K562 (cell line): ENCODE data around the gene ZNF48. TPM values are rescaled to one million over a fixed set of nuclear protein-coding genes. Genes with fewer than 3 reads are reported as not detected.

Experiments
- CBFA2T3 ChIP-seq: fragments of 450-650 bp; IDR thresholded peaks from 2 replicates; pipeline ENCODE4 v1.6.1; 2017
- CHD4 ChIP-seq: fragments of 200-600 bp; sonication (generic); IDR thresholded peaks from 3 replicates; pipeline ENCODE4 v1.6.1; 2012; ENCODE audit warnings: low read depth, mild to moderate bottlenecking, mixed read lengths, low read length, inconsistent platforms; ENCODE audit not compliant: insufficient read depth, insufficient replicate concordance, poor library complexity, severe bottlenecking
- CTBP1 ChIP-seq: fragments of 450-650 bp; IDR thresholded peaks from 2 replicates; pipeline ENCODE4 v1.6.1; 2016; ENCODE audit warnings: borderline replicate concordance
- ETV1 ChIP-seq: fragments of 450-650 bp; conservative IDR thresholded peaks from 2 replicates; pipeline ENCODE4 v1.6.1; 2016; ENCODE audit warnings: missing genetic modification characterization, control low read depth, low read depth, missing compliant biosample characterization
- SAFB ChIP-seq: fragments of 200-400 bp; formaldehyde crosslinking; IDR thresholded peaks from 2 replicates; pipeline ENCODE4 v1.6.1; 2017; ENCODE audit warnings: low read depth, low read length, borderline replicate concordance
- SAP30 ChIP-seq: fragments of 200-600 bp; sonication (generic); IDR thresholded peaks from 2 replicates; pipeline ENCODE4 v1.6.1; 2012; ENCODE audit warnings: borderline replicate concordance, low read depth, mild to moderate bottlenecking, moderate library complexity, low read length, control low read depth, inconsistent platforms; ENCODE audit not compliant: insufficient read depth, poor library complexity, severe bottlenecking
- SMARCC2 ChIP-seq: fragments of 450-650 bp; IDR thresholded peaks from 2 replicates; pipeline ENCODE4 v1.6.1; 2017; ENCODE audit warnings: antibody characterized with exemption, moderate library complexity, mild to moderate bottlenecking, low read depth
- XRCC5 ChIP-seq: fragments of 200-400 bp; formaldehyde crosslinking; IDR thresholded peaks from 2 replicates; pipeline ENCODE4 v1.6.1; 2017; ENCODE audit warnings: low read depth, mild to moderate bottlenecking, low read length
- ZBTB8A ChIP-seq: fragments of 450-650 bp; IDR thresholded peaks from 2 replicates; pipeline ENCODE4 v1.6.1; 2018; ENCODE audit warnings: mild to moderate bottlenecking, moderate library complexity; ENCODE audit not compliant: partially characterized antibody
- ZNF583 ChIP-seq: fragments of 250-450 bp; sonication (Bioruptor Pico); IDR thresholded peaks from 2 replicates; pipeline ENCODE4 v1.4.0; 2020
- ZNF778 ChIP-seq: fragments of 450-650 bp; formaldehyde crosslinking; IDR thresholded peaks from 2 replicates; pipeline ENCODE4 v1.4.0; 2020; ENCODE audit warnings: mild to moderate bottlenecking, moderate library complexity
- polyA plus RNA-seq, 8 experiments: library from polyadenylated mRNA; depleted of rRNA in 4 of 8; stranded (reverse) in 5 of 8; unstranded in 3 of 8; fragments of >200 nt; fragmentation: Nextera tagmentation in 2 of 8; fragmentation: Illumina TruSeq in 1 of 8; extraction: Ambion mirVana in 2 of 8; extraction: Trizol in 1 of 8; gene quantifications; 2 replicates each; pipeline versions ENCODE4 v1.2.1 to v1.2.3, GENCODE V29; 2011 to 2014; ENCODE audit warnings: inconsistent platforms in 1 of 8, missing spikeins in 1 of 8
- total RNA-seq, 7 experiments: library from RNA; depleted of rRNA in 6 of 7; stranded (reverse); fragments of >200 nt in 6 of 7; fragmentation: Illumina TruSeq in 2 of 7; extraction: Trizol in 2 of 7; gene quantifications; 2 replicates each; pipeline versions ENCODE4 v1.2.1 to v1.2.3, GENCODE V29; 2011 to 2021; ENCODE audit warnings: low replicate concordance in 1 of 7
- TF ChIP-seq, protein P1 (sequence below): IDR thresholded peaks from 2 replicates; pipeline ENCODE4 v1.6.1; 2011; ENCODE audit warnings: borderline replicate concordance, low read depth, mild to moderate bottlenecking, moderate library complexity, low read length; ENCODE audit not compliant: insufficient read depth, poor library complexity, severe bottlenecking
- TF ChIP-seq, protein P2 (sequence below): fragments of 250-450 bp; sonication (Bioruptor Pico); IDR thresholded peaks from 2 replicates; pipeline ENCODE4 v1.4.0; 2020; ENCODE audit warnings: borderline replicate concordance
- TF ChIP-seq, protein P3 (sequence below): fragments of 450-650 bp; IDR thresholded peaks from 2 replicates; pipeline ENCODE4 v1.6.1; 2016; ENCODE audit warnings: borderline replicate concordance
- TF ChIP-seq, protein P4 (sequence below): fragments of 450-650 bp; IDR thresholded peaks from 2 replicates; pipeline ENCODE4 v1.6.1; 2016; ENCODE audit warnings: low read depth, mild to moderate bottlenecking, moderate library complexity
- TF ChIP-seq, protein P5 (sequence below), 2 experiments: fragments of 200-800 bp in 1 of 2; sonication (Bioruptor generic) in 1 of 2; sonication (generic) in 1 of 2; formaldehyde crosslinking in 1 of 2; IDR thresholded peaks in 1 of 2; conservative IDR thresholded peaks in 1 of 2; 2 replicates each; pipeline versions ENCODE4 v1.5.0 to v1.6.1; 2016 to 2020; ENCODE audit warnings: missing compliant biosample characterization in 1 of 2, missing genetic modification characterization in 1 of 2, missing genetic modification reagents in 1 of 2
- TF ChIP-seq, protein P6 (sequence below): sonication (generic); formaldehyde crosslinking; IDR thresholded peaks from 2 replicates; pipeline ENCODE4 v1.8.0; 2022; ENCODE audit warnings: mild to moderate bottlenecking, low read depth, missing genetic modification reagents

The ZNF48 gene
- total and polyA plus RNA-seq, 9 of the 15 experiments (the other 6 are each of a cell fraction or from before 2014, with no cell fraction given) = 0.38 to 11.6 (median 4.7) TPM

DNA sequence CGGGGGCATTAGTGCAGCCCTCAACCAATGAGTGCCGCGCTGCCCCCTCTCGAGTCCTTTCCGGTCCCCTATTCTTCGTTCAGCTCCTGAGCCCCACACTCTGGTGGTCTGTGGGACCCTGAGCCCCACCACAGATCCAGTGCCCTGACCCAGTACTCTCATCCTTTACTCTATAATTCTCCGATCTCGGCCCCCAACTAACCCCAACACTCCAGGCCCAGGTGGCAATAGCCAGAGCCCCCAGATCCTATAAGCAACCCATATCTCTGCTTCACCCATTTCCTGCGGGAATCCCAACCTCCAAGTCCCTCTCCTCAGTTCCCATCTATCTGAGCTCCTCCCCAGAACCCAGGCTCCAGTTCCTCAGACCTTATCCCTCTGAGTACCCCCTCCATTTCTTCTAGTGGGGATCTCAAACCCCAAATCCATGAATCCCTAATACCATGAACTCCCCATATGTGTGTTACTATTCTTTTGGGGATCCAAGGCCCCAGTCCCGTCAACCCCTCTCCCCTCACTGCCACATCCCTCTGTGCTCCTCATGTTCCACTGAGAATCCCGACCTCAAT lies 23.9 kb upstream of the ZNF48 start (continued):
- TF ChIP-seq, protein P1, sequence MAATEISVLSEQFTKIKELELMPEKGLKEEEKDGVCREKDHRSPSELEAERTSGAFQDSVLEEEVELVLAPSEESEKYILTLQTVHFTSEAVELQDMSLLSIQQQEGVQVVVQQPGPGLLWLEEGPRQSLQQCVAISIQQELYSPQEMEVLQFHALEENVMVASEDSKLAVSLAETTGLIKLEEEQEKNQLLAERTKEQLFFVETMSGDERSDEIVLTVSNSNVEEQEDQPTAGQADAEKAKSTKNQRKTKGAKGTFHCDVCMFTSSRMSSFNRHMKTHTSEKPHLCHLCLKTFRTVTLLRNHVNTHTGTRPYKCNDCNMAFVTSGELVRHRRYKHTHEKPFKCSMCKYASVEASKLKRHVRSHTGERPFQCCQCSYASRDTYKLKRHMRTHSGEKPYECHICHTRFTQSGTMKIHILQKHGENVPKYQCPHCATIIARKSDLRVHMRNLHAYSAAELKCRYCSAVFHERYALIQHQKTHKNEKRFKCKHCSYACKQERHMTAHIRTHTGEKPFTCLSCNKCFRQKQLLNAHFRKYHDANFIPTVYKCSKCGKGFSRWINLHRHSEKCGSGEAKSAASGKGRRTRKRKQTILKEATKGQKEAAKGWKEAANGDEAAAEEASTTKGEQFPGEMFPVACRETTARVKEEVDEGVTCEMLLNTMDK = no peak
- TF ChIP-seq SAFB (no peak), ZBTB8A (no peak), ZNF583 (CRISPR knock-in tag) (no peak), SMARCC2 (no peak), CBFA2T3 (no peak), CHD4 (no peak), ETV1 (tag) (0 out of 2 replicates have a peak, but pooled peaks have one; percentile 38), SAP30 (no peak), ZNF778 (CRISPR knock-in tag) (no peak), CTBP1 (no peak), XRCC5 (no peak)
- TF ChIP-seq, protein P2, sequence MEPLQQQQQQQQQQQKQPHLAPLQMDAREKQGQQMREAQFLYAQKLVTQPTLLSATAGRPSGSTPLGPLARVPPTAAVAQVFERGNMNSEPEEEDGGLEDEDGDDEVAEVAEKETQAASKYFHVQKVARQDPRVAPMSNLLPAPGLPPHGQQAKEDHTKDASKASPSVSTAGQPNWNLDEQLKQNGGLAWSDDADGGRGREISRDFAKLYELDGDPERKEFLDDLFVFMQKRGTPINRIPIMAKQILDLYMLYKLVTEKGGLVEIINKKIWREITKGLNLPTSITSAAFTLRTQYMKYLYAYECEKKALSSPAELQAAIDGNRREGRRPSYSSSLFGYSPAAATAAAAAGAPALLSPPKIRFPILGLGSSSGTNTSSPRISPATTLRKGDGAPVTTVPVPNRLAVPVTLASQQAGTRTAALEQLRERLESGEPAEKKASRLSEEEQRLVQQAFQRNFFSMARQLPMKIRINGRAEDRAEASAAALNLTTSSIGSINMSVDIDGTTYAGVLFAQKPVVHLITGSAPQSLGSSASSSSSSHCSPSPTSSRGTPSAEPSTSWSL = no peak
- TF ChIP-seq, protein P3, sequence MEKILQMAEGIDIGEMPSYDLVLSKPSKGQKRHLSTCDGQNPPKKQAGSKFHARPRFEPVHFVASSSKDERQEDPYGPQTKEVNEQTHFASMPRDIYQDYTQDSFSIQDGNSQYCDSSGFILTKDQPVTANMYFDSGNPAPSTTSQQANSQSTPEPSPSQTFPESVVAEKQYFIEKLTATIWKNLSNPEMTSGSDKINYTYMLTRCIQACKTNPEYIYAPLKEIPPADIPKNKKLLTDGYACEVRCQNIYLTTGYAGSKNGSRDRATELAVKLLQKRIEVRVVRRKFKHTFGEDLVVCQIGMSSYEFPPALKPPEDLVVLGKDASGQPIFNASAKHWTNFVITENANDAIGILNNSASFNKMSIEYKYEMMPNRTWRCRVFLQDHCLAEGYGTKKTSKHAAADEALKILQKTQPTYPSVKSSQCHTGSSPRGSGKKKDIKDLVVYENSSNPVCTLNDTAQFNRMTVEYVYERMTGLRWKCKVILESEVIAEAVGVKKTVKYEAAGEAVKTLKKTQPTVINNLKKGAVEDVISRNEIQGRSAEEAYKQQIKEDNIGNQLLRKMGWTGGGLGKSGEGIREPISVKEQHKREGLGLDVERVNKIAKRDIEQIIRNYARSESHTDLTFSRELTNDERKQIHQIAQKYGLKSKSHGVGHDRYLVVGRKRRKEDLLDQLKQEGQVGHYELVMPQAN = no peak
- TF ChIP-seq, protein P4, sequence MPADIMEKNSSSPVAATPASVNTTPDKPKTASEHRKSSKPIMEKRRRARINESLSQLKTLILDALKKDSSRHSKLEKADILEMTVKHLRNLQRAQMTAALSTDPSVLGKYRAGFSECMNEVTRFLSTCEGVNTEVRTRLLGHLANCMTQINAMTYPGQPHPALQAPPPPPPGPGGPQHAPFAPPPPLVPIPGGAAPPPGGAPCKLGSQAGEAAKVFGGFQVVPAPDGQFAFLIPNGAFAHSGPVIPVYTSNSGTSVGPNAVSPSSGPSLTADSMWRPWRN = no peak
- TF ChIP-seq, protein P5, sequence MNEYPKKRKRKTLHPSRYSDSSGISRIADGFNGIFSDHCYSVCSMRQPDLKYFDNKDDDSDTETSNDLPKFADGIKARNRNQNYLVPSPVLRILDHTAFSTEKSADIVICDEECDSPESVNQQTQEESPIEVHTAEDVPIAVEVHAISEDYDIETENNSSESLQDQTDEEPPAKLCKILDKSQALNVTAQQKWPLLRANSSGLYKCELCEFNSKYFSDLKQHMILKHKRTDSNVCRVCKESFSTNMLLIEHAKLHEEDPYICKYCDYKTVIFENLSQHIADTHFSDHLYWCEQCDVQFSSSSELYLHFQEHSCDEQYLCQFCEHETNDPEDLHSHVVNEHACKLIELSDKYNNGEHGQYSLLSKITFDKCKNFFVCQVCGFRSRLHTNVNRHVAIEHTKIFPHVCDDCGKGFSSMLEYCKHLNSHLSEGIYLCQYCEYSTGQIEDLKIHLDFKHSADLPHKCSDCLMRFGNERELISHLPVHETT (CRISPR knock-in tag; conservative IDR thresholded peaks at IDR 0.05 in 1 of 2, IDR thresholded peaks at IDR 0.05 in 1 of 2) = no peak
- TF ChIP-seq, protein P6, sequence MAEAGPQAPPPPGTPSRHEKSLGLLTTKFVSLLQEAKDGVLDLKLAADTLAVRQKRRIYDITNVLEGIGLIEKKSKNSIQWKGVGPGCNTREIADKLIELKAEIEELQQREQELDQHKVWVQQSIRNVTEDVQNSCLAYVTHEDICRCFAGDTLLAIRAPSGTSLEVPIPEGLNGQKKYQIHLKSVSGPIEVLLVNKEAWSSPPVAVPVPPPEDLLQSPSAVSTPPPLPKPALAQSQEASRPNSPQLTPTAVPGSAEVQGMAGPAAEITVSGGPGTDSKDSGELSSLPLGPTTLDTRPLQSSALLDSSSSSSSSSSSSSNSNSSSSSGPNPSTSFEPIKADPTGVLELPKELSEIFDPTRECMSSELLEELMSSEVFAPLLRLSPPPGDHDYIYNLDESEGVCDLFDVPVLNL (CRISPR knock-in tag) = no peak
